ENCODE data around the gene CPLANE1.

Gene CPLANE1

GRCh38 chr5:37211661-37212060 is 37.5 kb downstream of the CPLANE1 start:
- Histone ChIP-seq H4K20me1 (ENCODE audit: insufficient read depth, low read length) (no peaks in the 10 kb centered on the region), H3K9me3 (ENCODE audit: low read length) (no peaks in the 10 kb centered on the region), H3F3A (ENCODE audit: insufficient read depth, low read length) (no peaks in the 10 kb centered on the region), H3K9ac (ENCODE audit: low read length) (no peak overlapping the region), H3K27me3 (ENCODE audit: insufficient read depth, low read length) (no peaks in the 10 kb centered on the region), H3K36me3 (ENCODE audit: insufficient read depth, low read length) (peaks cover 27% of the 10 kb centered on the region), H3K4me3 (ENCODE audit: low read depth, low read length, poor library complexity, severe bottlenecking) (no peak overlapping the region), H2AFZ (ENCODE audit: low read length) (no peak overlapping the region), H3K4me1 (ENCODE audit: insufficient read depth, low read length, severe bottlenecking) (peaks cover 10% of the 10 kb centered on the region), H3K4me2 (ENCODE audit: low read length) (no peak overlapping the region), H3K27ac (ENCODE audit: low read depth, low read length, poor library complexity, severe bottlenecking) (no peak overlapping the region), H3K9me2 (ENCODE audit: low read depth, low read length) (no peaks in the 10 kb centered on the region), H3K79me2 (ENCODE audit: insufficient read depth, low read length) (no peaks in the 10 kb centered on the region)
- TF ChIP-seq EZH2 (IDR thresholded peaks at IDR 0.05; ENCODE audit: borderline replicate concordance, low read length) (no peak), CTCF (IDR thresholded peaks at IDR 0.05; ENCODE audit: low read length) (no peak)

- Histone ChIP-seq H3K27me3 (ENCODE audit: insufficient read depth, low read length) (no peaks in the 10 kb centered on the region), H3K9me3 (ENCODE audit: low read length) (no peaks in the 10 kb centered on the region), H3K27ac (ENCODE audit: low read depth, low read length, poor library complexity, severe bottlenecking) (no peak overlapping the region), H3K4me2 (ENCODE audit: low read length) (no peak overlapping the region), H3K4me3 (ENCODE audit: low read depth, low read length, poor library complexity, severe bottlenecking) (no peak overlapping the region), H3K36me3 (ENCODE audit: insufficient read depth, low read length) (peaks cover 21% of the 10 kb centered on the region), H3K9me2 (ENCODE audit: low read depth, low read length) (no peaks in the 10 kb centered on the region), H3F3A (ENCODE audit: insufficient read depth, low read length) (no peaks in the 10 kb centered on the region), H4K20me1 (ENCODE audit: insufficient read depth, low read length) (no peaks in the 10 kb centered on the region), H3K9ac (ENCODE audit: low read length) (no peak overlapping the region), H3K79me2 (ENCODE audit: insufficient read depth, low read length) (no peaks in the 10 kb centered on the region), H2AFZ (ENCODE audit: low read length) (no peak overlapping the region), H3K4me1 (ENCODE audit: insufficient read depth, low read length, severe bottlenecking) (peaks cover under 1% of the 10 kb centered on the region)
- TF ChIP-seq CTCF (IDR thresholded peaks at IDR 0.05; ENCODE audit: low read length) (no peak), EZH2 (IDR thresholded peaks at IDR 0.05; ENCODE audit: borderline replicate concordance, low read length) (no peak)
Observed at GRCh38 chr5:37208883-37209797, 40.0 kb downstream of the CPLANE1 start.

DNA sequence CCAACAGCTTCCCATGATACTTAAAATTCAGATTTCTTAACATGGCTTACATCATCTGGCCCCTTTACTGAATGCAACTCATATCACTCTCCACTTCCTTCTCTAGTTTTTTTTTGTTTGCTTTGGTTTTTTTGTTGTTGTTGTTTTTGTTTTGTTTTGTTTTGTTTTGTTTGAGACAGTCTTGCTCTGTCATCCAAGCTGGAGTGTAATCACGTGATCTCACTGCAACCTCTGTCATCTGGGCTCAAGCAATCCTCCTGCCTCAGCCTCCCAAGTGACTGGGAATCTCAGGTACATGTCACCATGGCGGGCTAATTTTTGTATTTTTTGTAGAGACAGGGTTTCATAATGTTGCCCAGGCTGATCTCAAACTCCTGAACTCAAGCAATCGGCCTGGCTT is 41.4 kb downstream of the CPLANE1 start:
- Histone ChIP-seq H3K9me3 (ENCODE audit: low read length) (no peaks in the 10 kb centered on the region), H3K36me3 (ENCODE audit: insufficient read depth, low read length) (peaks cover 20% of the 10 kb centered on the region), H2AFZ (ENCODE audit: low read length) (no peak overlapping the region), H3K79me2 (ENCODE audit: insufficient read depth, low read length) (no peaks in the 10 kb centered on the region), H3K27me3 (ENCODE audit: insufficient read depth, low read length) (no peaks in the 10 kb centered on the region), H4K20me1 (ENCODE audit: insufficient read depth, low read length) (no peaks in the 10 kb centered on the region), H3F3A (ENCODE audit: insufficient read depth, low read length) (no peaks in the 10 kb centered on the region), H3K4me2 (ENCODE audit: low read length) (no peak overlapping the region), H3K9me2 (ENCODE audit: low read depth, low read length) (no peaks in the 10 kb centered on the region), H3K27ac (ENCODE audit: low read depth, low read length, poor library complexity, severe bottlenecking) (no peak overlapping the region), H3K9ac (ENCODE audit: low read length) (no peak overlapping the region), H3K4me3 (ENCODE audit: low read depth, low read length, poor library complexity, severe bottlenecking) (no peak overlapping the region), H3K4me1 (ENCODE audit: insufficient read depth, low read length, severe bottlenecking) (no peaks in the 10 kb centered on the region)
- no peak for TF ChIP-seq CTCF (IDR thresholded peaks at IDR 0.05; ENCODE audit: low read length)
- no peak for TF ChIP-seq EZH2 (IDR thresholded peaks at IDR 0.05; ENCODE audit: borderline replicate concordance, low read length)

Data from OCI-LY1 (cell line).